ENCODE measurements around the gene ST8SIA2. TPM values are rescaled to one million over a fixed set of nuclear protein-coding genes. Genes with fewer than 3 reads are reported as not detected.

ST8SIA2 gene
- total and polyA plus RNA-seq, 8 donors: 1.1 TPM; not detected in 7

GRCh38 chr15:92463352-92463751, 69.7 kb downstream of the ST8SIA2 start:
- TF ChIP-seq CTCF (IDR thresholded peaks at IDR 0.05) (no peak), EP300 (IDR thresholded peaks at IDR 0.05) (no peak)
- 67 to 86% (median 70%) methylated on average over 5 of the region's 5 CpGs for WGBS, 5 donors
- intact Hi-C loops (cut with DNase I; ENCODE audit: low total_unique reads): no loop called here

GRCh38 chr15:92463826-92464225, 70.1 kb downstream of the ST8SIA2 start:
- no peak for TF ChIP-seq EP300 (IDR thresholded peaks at IDR 0.05)
- no peak for TF ChIP-seq POLR2A (IDR thresholded peaks at IDR 0.05)
- no peak for TF ChIP-seq CTCF (IDR thresholded peaks at IDR 0.05)
- TF ChIP-seq POLR2AphosphoS5 (IDR thresholded peaks at IDR 0.05): no peak
- no peaks in the 10 kb centered on the region for H3K4me1 ChIP-seq
- H3K9me3 ChIP-seq: no peaks in the 10 kb centered on the region
- DNase-seq: no peak
- H3K4me3 ChIP-seq: no peak overlapping the region
- intact Hi-C loops (cut with DNase I; ENCODE audit: low total_unique reads): no loop called here
- no peaks in the 10 kb centered on the region for H3K36me3 ChIP-seq
- H3K27ac ChIP-seq: no peak overlapping the region
- 77 to 87% (median 82%) methylated on average over 7 of the region's 7 CpGs for WGBS, 5 donors
- H3K27me3 ChIP-seq: no peaks in the 10 kb centered on the region

More at GRCh38 chr15:92463352-92463751, 69.7 kb downstream of the ST8SIA2 start:
- Histone ChIP-seq H3K9me3 (no peaks in the 10 kb centered on the region), H3K27ac (no peak overlapping the region), H3K4me3 (no peak overlapping the region), H3K27me3 (no peaks in the 10 kb centered on the region), H3K4me1 (no peaks in the 10 kb centered on the region), H3K36me3 (no peaks in the 10 kb centered on the region)
- DNase-seq: no peak

GRCh38 chr15:92466834-92467233, 73.2 kb downstream of the ST8SIA2 start:
- intact Hi-C loops (cut with DNase I; ENCODE audit: low total_unique reads): no loop called here
- no peak overlapping the region for H3K4me3 ChIP-seq

GRCh38 chr15:92467245-92467644, 73.6 kb downstream of the ST8SIA2 start:
- H3K4me3 ChIP-seq: no peak overlapping the region
- intact Hi-C loops (cut with DNase I; ENCODE audit: low total_unique reads): no loop called here
- 88 to 92% (median 89%) methylated on average over 11 of the region's 11 CpGs for WGBS, 5 donors
- H3K27me3 ChIP-seq: no peaks in the 10 kb centered on the region
- no peak for DNase-seq
- H3K27ac ChIP-seq: no peak overlapping the region
- no peaks in the 10 kb centered on the region for H3K9me3 ChIP-seq
- TF ChIP-seq POLR2A (IDR thresholded peaks at IDR 0.05): no peak
- TF ChIP-seq EP300 (IDR thresholded peaks at IDR 0.05): no peak
- TF ChIP-seq POLR2AphosphoS5 (IDR thresholded peaks at IDR 0.05): no peak
- no peak for TF ChIP-seq CTCF (IDR thresholded peaks at IDR 0.05)
- H3K36me3 ChIP-seq: no peaks in the 10 kb centered on the region
- H3K4me1 ChIP-seq: no peaks in the 10 kb centered on the region

More at GRCh38 chr15:92466834-92467233, 73.2 kb downstream of the ST8SIA2 start:
- no peak for DNase-seq
- Histone ChIP-seq H3K27ac (no peak overlapping the region), H3K36me3 (no peaks in the 10 kb centered on the region), H3K4me1 (no peaks in the 10 kb centered on the region), H3K9me3 (no peaks in the 10 kb centered on the region), H3K27me3 (no peaks in the 10 kb centered on the region)
- 87 to 91% (median 90%) methylated on average over 6 to 8 of the region's 8 CpGs for WGBS, 5 donors
- TF ChIP-seq POLR2A (IDR thresholded peaks at IDR 0.05) (no peak), CTCF (IDR thresholded peaks at IDR 0.05) (no peak), POLR2AphosphoS5 (IDR thresholded peaks at IDR 0.05) (no peak), EP300 (IDR thresholded peaks at IDR 0.05) (no peak)
